GM18858 (cell line): ENCODE measurements around the gene KANSL1.

Experiments used
- ATAC-seq: cut with Tn5 transposase; IDR thresholded peaks from one replicate; pipeline ENCODE4 v1.9.1; 2021; ENCODE audit not compliant: unreplicated experiment

The KANSL1 gene

GRCh38 chr17:46170639-46171429 is 22.4 kb downstream of the KANSL1 start:
- ATAC-seq, result no peak

GRCh38 chr17:46169913-46170638 is 23.2 kb downstream of the KANSL1 start:
- ATAC-seq, result no peak

GRCh38 chr17:46167826-46168569 is 25.2 kb downstream of the KANSL1 start:
- no peak for ATAC-seq

GRCh38 chr17:46167267-46167666 is 26.0 kb downstream of the KANSL1 start:
- ATAC-seq, result no peak

GRCh38 chr17:46166692-46167249 is 26.5 kb downstream of the KANSL1 start:
- no peak for ATAC-seq

- no peak for ATAC-seq
These were observed 29.2 kb downstream of the KANSL1 start for GRCh38 chr17:46163929-46164594.

GRCh38 chr17:46163316-46163715 is 29.9 kb downstream of the KANSL1 start:
- no peak for ATAC-seq

- no peak for ATAC-seq
These were observed 30.4 kb downstream of the KANSL1 start for GRCh38 chr17:46162866-46163265.

GRCh38 chr17:46160169-46160568 is 33.1 kb downstream of the KANSL1 start:
- ATAC-seq, result no peak

- ATAC-seq, result no peak
These were observed 33.5 kb downstream of the KANSL1 start for GRCh38 chr17:46159686-46160085.

- ATAC-seq, result no peak
These were observed 34.6 kb downstream of the KANSL1 start for GRCh38 chr17:46158323-46159296.

- ATAC-seq, result no peak
These were observed 35.7 kb downstream of the KANSL1 start for GRCh38 chr17:46157443-46158062.

GRCh38 chr17:46154151-46154816 is 38.9 kb downstream of the KANSL1 start:
- ATAC-seq, result no peak

- ATAC-seq, result no peak
These were observed 40.8 kb downstream of the KANSL1 start for GRCh38 chr17:46152423-46152822.

GRCh38 chr17:46151762-46152161 is 41.5 kb downstream of the KANSL1 start:
- no peak for ATAC-seq

- no peak for ATAC-seq
These were observed 42.8 kb downstream of the KANSL1 start for GRCh38 chr17:46150216-46150963.

- no peak for ATAC-seq
These were observed 45.0 kb downstream of the KANSL1 start for GRCh38 chr17:46148247-46148646.

GRCh38 chr17:46147296-46147695 is 45.9 kb downstream of the KANSL1 start:
- no peak for ATAC-seq
